HG03342 (cell line): ENCODE results near the gene GINS1.

Experiments used
- ATAC-seq: cut with Tn5 transposase; IDR thresholded peaks from one replicate; pipeline ENCODE4 v1.9.1; 2021; ENCODE audit warnings: mild to moderate bottlenecking, moderate library complexity; ENCODE audit not compliant: unreplicated experiment

The GINS1 gene

DNA sequence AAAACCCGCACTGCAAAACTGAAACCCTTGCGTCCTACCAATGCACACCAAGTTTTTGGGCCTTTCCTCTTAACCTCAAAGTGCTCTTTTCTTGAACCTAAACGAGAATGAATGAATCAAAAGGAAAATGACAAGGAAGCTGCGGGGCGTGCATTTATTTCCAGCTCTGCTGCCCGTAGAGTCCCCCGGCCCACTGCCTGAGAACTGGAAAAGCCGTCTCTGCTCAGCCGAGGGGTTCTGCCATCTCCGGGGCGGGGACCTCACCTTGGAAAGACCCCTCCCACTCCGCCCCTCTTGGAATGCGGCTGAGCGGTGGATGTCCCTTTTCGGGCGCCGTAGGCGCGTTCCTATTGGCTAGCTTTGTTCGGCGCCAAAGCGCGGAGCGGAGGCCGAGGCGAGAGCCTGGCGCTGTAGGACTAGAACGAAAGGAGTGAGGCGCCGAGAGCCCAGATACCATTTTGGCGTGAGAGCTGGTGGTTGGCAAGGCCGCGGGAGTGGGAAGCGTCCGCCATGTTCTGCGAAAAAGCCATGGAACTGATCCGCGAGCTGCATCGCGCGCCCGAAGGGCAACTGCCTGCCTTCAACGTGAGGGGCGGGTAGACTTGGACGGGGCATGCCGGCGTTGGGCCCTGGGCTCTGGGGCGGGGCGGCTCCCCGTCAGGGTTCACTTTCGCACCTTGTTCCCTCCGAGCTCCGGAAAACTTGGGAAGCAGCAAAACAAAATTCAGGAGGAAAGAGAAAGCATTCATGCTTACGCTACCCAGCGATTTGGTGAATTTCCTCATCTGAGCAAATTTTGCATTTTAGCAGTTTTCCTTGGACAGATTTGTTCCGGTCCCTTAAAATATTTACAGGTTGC lies at the start of gene GINS1:
GINS1 (plus strand) TSS at position 363 of the 859 bp plus-strand sequence; CDS start at position 511, 148 bp downstream.
- peak; percentile 86 for ATAC-seq

- ATAC-seq = no peak
Measured at GRCh38 chr20:25360631-25361286, 46.7 kb upstream of the GINS1 start.

DNA sequence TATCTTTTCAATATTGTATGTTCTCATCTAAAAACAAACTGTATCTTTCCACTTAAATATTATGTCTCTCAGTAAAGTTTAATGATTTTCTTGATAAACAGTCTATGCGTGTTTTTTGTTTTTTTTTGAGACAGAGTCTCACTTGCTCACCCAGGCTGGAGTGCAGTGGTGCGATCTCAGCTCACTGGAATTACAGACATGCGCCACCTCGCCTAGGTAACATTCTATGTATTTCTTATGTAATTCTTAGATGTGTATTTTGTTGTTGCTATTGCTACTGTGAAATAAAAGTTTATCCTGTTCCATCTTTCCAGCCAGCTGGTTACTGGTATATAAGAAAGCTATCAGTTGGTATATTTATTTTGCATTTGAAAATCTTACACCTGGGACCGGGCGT lies 46.2 kb upstream of the GINS1 start:
- ATAC-seq = no peak

GRCh38 chr20:25364180-25364788 lies 43.2 kb upstream of the GINS1 start:
- no peak for ATAC-seq

- no peak for ATAC-seq
Measured at GRCh38 chr20:25364879-25365699, 42.4 kb upstream of the GINS1 start.

- no peak for ATAC-seq
Measured at GRCh38 chr20:25368526-25368925, 38.9 kb upstream of the GINS1 start.

- ATAC-seq = no peak
Measured at GRCh38 chr20:25368976-25369375, 38.5 kb upstream of the GINS1 start.

GRCh38 chr20:25369529-25369928 lies 37.9 kb upstream of the GINS1 start:
- no peak for ATAC-seq

DNA sequence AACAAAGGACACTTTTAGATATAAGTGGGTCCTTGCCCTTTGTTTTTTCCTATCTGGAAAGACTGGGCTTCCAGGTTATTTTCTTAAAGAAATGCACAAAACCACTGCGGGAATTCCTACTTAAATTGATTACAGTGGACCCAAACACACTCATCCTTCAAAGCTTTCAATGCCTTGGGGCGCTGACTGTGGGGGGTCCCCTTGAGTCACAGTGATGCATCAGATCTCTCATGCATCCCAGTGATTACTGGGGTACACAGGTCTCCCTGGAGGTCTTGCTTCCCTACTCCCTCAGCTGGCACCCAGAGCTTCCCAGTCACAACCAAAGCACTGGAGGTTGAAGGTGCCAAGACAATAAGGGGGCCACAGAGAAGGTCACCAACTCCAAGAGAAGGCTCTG lies 37.5 kb upstream of the GINS1 start:
- ATAC-seq = no peak

DNA sequence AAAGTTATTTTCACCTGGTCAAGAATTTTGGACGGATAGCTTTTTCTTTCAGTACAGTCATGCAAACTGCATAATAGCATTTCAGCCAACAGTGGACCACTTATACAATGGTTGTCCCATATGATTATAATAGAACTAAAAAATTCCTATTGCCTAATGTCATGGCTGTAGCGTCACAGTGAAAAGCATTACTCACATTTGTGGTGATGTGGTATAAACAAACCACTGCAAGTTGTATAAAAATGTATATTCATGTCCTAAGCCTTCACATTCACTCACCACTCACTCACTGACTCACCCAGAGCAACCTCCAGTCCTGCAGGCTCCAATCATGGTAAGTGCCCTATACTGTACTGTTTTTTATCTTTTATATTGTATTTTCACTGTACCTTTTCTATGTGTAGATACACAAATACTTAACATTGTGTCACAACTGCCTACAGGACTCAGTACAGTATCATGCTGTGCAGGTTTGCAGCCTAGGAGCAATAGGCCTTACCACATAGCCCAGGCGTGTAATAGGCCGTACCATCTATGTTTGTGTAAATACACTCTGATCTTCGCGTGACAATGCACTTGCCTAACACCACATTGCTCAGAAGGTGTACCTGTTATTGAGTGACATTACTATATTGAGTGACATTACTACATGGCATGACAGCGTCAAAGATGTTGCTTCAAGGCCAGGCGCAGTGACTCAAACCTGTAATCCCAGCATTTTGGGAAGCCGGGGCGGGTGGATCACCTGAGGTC lies 34.7 kb upstream of the GINS1 start:
- no peak for ATAC-seq

- no peak for ATAC-seq
Measured at GRCh38 chr20:25374842-25375241, 32.6 kb upstream of the GINS1 start.

- no peak for ATAC-seq
Measured at GRCh38 chr20:25376236-25376635, 31.2 kb upstream of the GINS1 start.

- ATAC-seq = no peak
Measured at GRCh38 chr20:25376886-25377285, 30.6 kb upstream of the GINS1 start.

DNA sequence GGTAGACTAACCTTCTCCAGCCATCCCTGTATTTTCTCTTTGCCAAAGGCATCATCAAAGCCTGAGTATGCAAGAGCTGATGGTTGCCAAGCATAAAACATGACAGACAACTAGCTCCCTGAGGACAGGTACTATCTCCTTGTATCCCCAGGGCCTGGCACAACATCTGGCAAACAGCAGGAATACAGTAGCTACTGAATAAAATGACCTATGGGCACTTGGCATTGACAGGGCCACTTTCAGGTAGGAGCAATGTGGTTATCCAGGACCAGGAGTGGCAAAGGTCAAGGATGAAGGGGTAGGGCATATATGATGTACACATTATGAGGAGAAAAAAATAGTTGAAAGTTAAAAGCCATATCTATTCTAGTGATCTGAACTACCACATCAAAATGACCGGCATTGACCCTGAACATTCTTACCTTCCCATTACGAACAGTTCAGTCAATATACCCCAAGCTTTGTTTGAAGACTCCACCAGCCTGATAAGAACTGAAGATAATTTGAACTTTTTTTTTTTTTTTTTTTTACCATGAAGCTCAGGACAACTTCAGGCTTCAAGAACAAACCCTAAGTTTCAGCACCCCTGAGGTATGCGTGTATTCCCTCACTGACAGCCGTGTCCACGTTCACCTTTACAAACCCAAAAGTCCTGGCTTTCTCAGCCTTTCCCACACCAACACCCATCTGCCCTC lies 29.1 kb upstream of the GINS1 start:
- ATAC-seq = no peak

GRCh38 chr20:25378884-25379733 lies 28.4 kb upstream of the GINS1 start:
- no peak for ATAC-seq

GRCh38 chr20:25380945-25381614 lies 26.4 kb upstream of the GINS1 start:
- ATAC-seq = no peak

DNA sequence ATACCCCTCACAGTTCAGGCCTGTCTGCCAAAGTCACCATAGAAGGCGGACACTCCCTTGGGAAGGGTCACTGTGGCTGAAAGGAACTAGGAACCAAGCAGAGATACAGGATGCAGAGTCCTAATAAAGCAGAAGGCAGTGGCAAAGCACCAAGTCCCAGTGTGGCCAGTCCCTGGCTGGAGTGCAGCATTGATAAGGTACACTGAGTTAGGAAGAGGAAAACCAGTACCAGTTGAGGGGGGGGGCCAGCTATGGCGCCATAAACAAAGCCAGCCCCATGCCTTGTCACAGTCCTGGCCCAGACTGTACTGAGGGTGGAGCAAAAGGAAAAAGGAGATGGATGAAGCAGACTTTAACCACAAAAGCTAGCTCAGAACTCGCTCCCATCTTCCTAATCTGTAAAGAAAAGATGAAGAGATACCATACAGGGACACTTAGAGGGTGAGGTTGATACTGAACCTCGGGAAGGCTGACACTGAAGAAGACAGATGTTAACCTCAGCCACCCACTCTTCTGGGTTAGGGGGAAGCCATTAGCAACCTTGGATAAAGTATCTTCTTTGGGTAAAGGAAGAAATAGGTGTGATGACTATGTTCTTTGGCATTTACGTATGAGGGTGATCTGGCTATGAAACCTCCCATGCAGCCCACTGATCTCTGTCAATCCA lies 24.6 kb upstream of the GINS1 start:
- ATAC-seq = no peak

GRCh38 chr20:25389401-25389857 lies 18.0 kb upstream of the GINS1 start:
- peak; percentile 0 for ATAC-seq
